Vagina (tissue), 2 donors: ENCODE results near the gene SLC10A6.

Source experiments
- POLR2A ChIP-seq, 2 donors: fragments of 450-650 bp; IDR thresholded peaks; one replicate each; pipeline ENCODE4 v1.6.1; 2017; ENCODE audit warnings: antibody characterized with exemption in 2 of 2, mild to moderate bottlenecking in 2 of 2, moderate library complexity in 2 of 2
- TF ChIP-seq, protein P1 (sequence below), 3 experiments: fragments of 450-650 bp in 2 of 3; fragments of 200-600 bp in 1 of 3; sonication (generic) in 1 of 3; IDR thresholded peaks; one replicate each; pipeline ENCODE4 v1.5.1; 2017 to 2019; ENCODE audit warnings: antibody characterized with exemption in 3 of 3, mild to moderate bottlenecking in 2 of 3, moderate library complexity in 2 of 3

DNA sequence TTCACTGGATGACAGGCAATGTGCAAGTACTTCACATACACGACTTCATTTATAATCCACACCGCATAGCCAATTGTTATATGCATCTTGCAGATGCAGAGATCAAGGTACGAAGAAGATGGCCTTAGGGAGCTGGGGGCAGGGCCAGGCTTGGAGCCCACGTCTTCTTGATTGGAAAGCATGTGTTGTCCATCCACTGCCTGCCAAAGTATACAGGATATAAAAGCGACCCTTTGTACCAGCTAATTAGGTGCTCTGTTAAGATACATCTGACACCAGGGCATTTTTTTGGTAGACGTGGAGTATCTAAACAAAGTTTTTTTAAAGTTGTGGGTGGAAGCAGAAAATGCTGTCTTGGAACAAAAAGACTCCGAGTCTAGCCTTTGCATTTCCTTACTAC is 41.6 kb upstream of the SLC10A6 start:
- TF ChIP-seq, protein P1, sequence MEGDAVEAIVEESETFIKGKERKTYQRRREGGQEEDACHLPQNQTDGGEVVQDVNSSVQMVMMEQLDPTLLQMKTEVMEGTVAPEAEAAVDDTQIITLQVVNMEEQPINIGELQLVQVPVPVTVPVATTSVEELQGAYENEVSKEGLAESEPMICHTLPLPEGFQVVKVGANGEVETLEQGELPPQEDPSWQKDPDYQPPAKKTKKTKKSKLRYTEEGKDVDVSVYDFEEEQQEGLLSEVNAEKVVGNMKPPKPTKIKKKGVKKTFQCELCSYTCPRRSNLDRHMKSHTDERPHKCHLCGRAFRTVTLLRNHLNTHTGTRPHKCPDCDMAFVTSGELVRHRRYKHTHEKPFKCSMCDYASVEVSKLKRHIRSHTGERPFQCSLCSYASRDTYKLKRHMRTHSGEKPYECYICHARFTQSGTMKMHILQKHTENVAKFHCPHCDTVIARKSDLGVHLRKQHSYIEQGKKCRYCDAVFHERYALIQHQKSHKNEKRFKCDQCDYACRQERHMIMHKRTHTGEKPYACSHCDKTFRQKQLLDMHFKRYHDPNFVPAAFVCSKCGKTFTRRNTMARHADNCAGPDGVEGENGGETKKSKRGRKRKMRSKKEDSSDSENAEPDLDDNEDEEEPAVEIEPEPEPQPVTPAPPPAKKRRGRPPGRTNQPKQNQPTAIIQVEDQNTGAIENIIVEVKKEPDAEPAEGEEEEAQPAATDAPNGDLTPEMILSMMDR (IDR thresholded peaks at IDR 0.05), result no peak
- no peak for TF ChIP-seq POLR2A (IDR thresholded peaks at IDR 0.05)
